Stimulated activated CD8-positive, alpha-beta memory T cell treated with anti-CD3 and anti-CD28 coated beads, Interleukin-15, amount 100 ng/mL, for 4 hours (primary cell): ENCODE results near the gene FREY1.
A peak's percentile ranks its signal among the peaks of the same experiment; 100 is the strongest.

Experiments
- DNase-seq, 2 donors: peaks; one replicate each; pipeline ENCODE4 v3.0.0-alpha.2; 2020; ENCODE audit warnings: low read depth in 2 of 2

FREY1 gene

DNA sequence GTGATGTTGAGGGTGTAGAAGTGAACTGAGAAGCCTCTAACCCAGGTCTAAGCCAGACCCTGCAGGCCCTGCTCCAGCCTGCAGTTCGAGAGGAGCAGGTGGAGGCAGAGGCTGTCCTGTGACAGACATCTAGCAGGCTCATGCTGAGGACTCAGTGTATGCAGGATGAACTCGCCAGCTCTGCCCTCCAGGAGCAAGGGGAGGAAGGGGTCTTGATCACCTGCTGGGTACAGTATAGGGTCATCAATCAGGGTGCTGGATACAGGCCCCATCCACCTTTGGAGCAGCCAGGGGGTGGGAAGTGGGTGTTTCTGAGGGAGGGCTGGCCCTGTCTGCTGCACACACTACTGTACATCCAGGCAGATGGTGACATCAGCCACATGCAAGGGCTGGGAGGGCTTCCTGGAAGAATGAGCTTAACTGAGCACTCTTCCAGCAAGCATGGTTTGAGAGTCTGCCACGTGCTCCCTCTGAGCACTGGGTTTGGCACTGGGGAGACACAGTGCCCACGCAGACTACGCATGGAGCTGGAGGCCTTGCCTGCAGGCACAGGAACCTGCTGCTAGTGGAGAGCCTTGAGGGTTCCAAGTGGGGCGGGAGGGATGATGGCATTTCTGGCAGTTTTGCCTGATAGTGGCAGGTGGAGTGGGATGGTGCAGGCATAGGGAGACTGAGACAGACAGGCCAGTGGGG, 12.4 kb downstream of the FREY1 start:
- DNase-seq, result no peak

DNA sequence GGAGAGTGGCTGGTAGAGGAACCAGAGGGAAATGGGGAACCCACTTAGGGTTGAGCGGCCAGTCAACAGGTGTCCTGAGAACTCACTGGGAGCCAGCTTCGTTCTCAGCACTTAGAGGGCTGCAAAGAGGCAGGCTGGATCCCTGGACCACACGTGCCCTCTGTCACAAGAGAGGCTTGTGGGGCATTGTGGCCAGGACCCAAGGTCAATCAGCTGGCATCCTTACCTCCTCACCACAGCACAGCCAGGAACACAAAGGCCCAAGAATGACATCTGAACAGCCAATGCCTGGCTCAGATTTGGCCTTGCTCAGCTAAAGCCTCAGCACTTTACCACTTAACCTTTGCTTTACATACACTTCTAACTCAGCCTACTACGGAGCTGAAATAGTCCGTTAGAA, 14.2 kb downstream of the FREY1 start:
- no peak for DNase-seq

GRCh38 chr11:45890886-45891550, 16.1 kb downstream of the FREY1 start:
- DNase-seq, result no peak

DNA sequence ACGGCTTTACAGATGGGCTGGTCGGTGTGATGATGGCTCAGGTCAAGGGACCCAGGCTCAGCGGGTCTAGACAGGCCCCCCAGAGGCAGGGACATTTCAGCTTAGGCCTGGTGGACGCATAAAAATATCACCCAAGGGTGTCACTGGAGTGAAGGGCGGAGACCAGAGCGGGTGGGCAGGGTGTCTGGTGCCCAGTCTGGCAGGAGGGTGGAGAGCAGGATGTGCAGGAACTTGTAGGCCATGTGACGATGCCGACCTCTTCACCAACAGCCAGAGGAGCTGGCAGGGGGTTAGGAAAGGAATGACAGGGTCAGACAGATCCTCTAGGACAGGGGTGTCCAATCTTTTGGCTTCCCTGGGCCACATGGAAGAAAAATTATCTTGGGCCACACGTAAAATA, 17.1 kb downstream of the FREY1 start:
- DNase-seq, result no peak

GRCh38 chr11:45889555-45889954, 17.5 kb downstream of the FREY1 start:
- no peak for DNase-seq

GRCh38 chr11:45887587-45887986, 19.5 kb downstream of the FREY1 start:
- DNase-seq, result no peak

- no peak for DNase-seq
Measured at GRCh38 chr11:45886816-45887520, 20.1 kb downstream of the FREY1 start.

DNA sequence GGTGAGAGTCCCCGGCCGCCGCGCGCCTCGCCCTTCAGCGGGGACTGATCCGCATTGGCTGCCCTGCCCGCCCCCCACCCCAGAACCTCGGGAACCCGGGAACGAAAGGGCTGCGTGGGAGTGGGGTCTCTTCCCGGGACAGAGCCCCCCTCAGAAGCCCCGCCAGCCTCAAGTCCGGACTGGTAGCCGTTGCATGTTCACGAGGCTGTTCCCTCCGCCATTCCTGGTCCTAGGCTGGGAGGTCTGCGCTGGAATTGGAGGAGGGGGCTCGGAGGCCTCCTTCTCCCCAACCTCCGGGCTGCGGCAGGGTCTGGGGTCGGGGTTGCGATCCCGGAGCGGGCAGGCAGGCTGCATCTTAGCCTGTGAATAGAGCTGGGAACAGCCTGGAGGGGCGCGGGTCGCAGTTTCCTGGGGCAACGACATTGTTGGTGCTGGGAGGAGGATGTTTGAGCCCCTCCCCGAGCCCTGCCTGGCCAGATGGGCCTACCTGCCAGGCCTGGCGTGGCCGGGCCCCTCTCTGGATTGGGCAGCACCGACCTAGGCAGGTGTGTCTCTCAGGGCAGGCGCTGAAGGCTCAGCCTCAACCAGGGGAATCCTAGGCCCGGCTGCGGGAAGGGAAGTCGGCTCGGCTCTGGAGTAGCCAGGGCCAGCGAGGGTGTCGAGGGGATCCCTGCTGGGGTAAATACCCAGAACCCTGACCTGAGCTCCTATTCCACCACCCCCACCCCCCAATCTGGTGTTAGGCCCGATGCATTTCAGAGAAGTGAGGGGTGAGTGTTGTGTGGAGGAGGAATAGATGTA, 20.9 kb downstream of the FREY1 start:
- no peak for DNase-seq

DNA sequence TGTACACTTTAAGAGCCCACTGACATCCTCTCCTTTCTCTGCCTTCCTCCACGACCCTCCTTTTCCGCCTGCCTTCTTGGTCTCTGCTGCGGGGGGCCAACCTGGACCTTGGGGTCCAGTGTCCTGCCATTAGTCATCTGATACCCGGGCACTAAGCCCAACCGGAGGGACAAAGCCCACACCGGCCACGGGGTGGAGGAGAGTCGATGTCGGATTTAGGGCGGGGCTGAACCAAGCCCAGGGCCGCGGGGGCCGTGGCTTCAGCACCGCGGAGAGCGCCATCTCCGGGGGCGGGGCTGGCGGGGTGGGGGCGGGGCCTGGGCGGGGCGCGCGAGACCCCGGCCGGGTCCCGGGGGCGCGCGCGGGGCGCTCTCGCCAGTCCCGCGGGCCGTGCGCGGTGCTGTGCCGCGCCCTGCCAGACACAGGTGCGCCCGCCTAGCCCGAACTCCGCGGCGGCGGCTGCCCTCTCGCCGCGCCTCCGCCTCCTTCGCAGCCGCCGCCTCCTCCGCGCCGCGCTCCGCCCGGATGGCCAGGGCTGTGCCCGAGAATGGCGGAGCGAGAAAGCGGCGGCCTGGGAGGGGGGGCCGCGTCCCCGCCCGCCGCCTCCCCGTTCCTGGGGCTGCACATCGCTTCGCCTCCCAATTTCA, 21.7 kb downstream of the FREY1 start, which contains the start of gene MAPK8IP1:
TSS of gene MAPK8IP1 (plus strand) at position 378 of the 647 bp plus-strand sequence. CDS start at position 548, 170 bp downstream.
- DNase-seq, result peak in 1 of 2 donors; percentile 24

GRCh38 chr11:45884596-45885185, 22.4 kb downstream of the FREY1 start:
- no peak for DNase-seq

- no peak for DNase-seq
Measured at GRCh38 chr11:45881708-45882368, 25.2 kb downstream of the FREY1 start.

DNA sequence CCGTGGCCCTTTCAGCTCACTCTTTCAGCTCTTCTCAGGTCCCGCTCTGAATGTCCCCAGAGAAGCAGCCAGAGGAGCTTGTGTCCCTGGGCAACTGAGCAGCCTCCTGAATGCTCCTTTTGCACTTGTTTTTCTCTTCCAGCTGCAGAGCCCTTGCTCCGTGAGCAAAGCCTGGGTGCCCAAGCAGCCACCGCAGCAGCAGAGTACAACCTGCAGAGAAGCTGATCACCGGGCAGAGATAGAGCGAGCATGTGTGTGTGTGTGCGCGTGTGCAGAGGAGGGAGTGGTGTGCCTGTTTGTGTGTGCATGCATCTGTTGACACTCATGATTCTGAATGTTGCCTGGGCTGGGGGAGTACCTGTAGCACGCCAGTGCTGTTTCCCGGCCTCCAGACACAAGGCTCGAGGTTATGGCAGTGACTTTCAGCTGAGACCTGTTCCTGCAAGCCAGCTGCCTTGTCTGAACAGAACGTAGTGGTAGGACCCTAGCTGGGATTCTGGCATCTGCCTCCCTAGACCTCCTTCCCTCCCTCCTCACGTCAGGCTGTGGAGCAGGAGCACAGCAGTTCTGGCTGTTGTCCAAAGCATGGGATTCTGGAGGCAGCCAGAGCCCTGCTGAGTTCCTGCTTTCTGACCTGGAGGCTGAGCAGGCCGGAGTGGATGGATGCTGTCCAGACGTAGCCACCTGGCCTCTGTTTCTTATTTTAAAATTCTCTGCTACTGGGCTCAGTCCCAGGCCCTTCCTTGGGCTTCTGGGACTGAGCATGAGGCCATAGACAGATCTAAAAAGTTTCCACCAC, 26.1 kb downstream of the FREY1 start:
- no peak for DNase-seq

- DNase-seq, result no peak
Measured at GRCh38 chr11:45879803-45880686, 27.0 kb downstream of the FREY1 start.

- no peak for DNase-seq
Measured at GRCh38 chr11:45877845-45878244, 29.2 kb downstream of the FREY1 start.

DNA sequence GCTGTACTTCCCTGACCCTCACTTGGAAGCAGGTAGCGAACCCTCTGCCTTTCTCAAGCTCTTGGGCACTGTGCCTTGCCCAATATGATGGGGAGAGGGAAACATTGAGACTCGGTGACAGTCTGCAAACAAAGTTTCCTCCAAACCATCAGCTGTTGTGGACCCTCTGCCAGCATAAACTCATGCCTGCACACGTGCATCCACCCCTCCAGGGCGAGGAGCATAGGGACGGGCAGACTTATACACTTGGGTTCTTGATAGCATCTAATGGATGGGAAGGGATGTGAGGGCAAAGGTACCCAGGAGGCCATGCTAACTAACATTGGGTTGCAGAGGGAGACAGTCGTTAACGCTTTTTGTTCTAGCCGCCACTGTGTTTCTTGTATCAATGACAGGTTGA, 29.9 kb downstream of the FREY1 start:
- DNase-seq, result no peak

- no peak for DNase-seq
Measured at GRCh38 chr11:45876401-45876800, 30.7 kb downstream of the FREY1 start.

DNA sequence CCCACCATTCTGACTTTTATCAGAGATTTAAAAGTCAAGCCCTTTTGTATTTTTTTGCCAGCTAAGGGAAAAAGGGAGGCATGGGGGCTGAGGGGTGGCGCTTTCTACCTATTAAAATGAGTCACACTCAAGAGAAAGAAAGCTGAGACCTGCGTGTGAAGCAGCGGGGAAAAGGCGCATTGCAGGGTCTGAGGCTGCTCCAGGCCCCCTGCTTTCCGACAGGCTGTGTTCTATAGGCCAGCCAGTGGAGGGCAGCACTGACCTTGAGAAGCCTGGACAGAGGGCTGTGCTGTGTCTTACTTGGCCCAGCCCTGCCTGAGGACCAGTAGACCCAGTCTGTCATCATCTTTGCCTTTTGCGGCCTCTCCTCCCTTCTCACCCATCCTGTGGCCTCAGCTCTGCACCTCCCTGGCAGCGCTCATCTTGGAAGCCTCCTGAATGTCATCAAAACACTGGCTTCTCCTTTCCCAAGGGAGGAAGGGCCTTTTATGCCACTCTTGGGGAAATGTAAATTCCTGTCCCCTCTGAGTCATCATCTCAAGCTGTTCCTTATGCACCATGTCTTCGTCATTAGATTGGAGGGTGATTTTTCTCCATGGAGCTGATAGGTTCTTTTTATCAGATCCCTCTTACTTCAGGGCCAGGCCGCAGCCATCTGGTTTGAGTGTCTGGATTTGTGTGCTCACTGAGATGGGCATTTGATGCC, 34.3 kb downstream of the FREY1 start:
- DNase-seq, result no peak

- DNase-seq, result no peak
Measured at GRCh38 chr11:45871638-45872037, 35.4 kb downstream of the FREY1 start.
